T-helper 2 cell treated with Interferon-gamma antibody and Interleukin-4, amounts not matched to agents 5 μg/mL and 100 μg/mL, for 36 hours (primary cell): ENCODE data around the gene FHDC1.

Experiments used
- DNase-seq: peaks from one replicate; pipeline ENCODE4 v3.0.0; 2021; ENCODE audit warnings: low spot score
- H3K27ac Mint-ChIP-seq: one replicate; pipeline ENCODE4 v1.8.0; 2021; ENCODE audit warnings: mild to moderate bottlenecking, mixed read lengths
- H3K27me3 Mint-ChIP-seq: one replicate; pipeline ENCODE4 v1.8.0; 2021; ENCODE audit warnings: low read depth, mixed read lengths
- H3K36me3 Mint-ChIP-seq: one replicate; pipeline ENCODE4 v1.8.0; 2021; ENCODE audit warnings: low read depth, mixed read lengths
- H3K4me1 Mint-ChIP-seq: one replicate; pipeline ENCODE4 v1.8.0; 2021; ENCODE audit warnings: low read depth, mixed read lengths
- H3K4me3 Mint-ChIP-seq: one replicate; pipeline ENCODE4 v1.8.0; 2022; ENCODE audit warnings: mild to moderate bottlenecking, moderate library complexity, mixed read lengths
- H3K9me3 Mint-ChIP-seq: one replicate; pipeline ENCODE4 v1.8.0; 2021; ENCODE audit warnings: mixed read lengths

The FHDC1 gene

DNA sequence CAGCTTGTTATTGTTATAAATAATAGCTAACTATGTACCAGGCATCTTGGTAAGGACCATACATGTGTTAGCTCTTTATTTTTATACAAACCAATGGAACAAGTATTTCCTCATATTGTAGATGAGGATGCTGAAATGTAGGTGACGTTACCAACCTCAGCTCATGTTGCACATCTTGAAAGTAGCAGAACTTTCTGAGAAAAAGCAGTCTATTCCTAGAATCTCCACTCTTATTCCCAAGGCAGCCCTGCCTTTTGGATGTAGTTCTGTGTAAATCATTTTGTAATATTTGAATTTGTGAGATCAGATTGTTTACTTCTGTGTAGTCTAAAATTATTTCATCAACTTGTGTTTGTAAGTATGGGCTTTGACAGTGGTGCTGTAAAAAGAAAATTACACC, 5.3 kb downstream of the FHDC1 start:
- DNase-seq = no peak
- Mint-ChIP-seq H3K9me3 (no peaks in the 10 kb centered on the region), H3K4me3 (no peak overlapping the region), H3K27ac (no peak overlapping the region), H3K27me3 (peaks cover 59% of the 10 kb centered on the region), H3K36me3 (peaks cover 3% of the 10 kb centered on the region), H3K4me1 (peaks cover 7% of the 10 kb centered on the region)

DNA sequence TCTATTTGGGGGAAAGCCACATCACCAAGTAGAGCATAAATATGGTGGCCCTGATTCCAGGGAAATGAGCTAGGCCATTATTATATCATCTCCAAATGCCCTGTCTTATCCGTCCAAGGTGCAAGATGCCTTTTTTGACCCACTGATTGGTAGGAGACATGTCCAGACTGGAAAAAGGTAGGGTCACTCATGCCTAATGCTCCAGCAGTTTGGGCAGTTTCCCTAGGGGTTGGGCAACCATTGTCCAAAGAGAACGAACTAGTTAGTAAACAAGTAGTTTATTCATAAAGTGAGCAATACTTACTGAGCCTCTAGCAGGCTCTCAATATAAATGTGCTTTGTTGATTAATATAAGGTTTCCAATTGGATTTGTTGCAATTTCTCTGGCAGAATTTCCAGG, 6.2 kb downstream of the FHDC1 start:
- no peak for DNase-seq
- peaks cover 3% of the 10 kb centered on the region for H3K36me3 Mint-ChIP-seq
- no peaks in the 10 kb centered on the region for H3K9me3 Mint-ChIP-seq
- H3K27ac Mint-ChIP-seq = no peak overlapping the region
- H3K27me3 Mint-ChIP-seq = peaks cover 63% of the 10 kb centered on the region
- H3K4me3 Mint-ChIP-seq = no peak overlapping the region
- peaks cover 7% of the 10 kb centered on the region for H3K4me1 Mint-ChIP-seq

DNA sequence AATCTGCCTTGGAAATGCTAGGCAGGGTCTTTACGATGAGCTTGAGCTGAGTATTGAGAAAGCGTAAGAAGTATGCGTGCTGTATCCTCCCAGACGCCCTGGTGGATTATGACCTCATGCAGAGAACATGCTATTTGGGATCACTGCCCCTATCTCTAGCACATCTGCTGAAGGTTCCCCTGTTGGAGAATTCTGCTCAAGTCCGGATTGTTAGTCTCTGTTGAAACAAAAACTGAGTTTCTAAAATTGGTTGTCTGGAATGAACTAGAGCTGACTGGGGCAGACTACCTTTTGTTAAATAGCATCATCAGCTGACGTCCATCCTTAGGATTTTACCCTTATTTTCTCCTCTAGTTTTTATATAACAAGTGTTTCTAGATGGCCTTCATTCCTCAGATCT, 7.5 kb downstream of the FHDC1 start:
- Mint-ChIP-seq H3K4me3 (no peak overlapping the region), H3K4me1 (no peaks in the 10 kb centered on the region), H3K27me3 (peaks cover 59% of the 10 kb centered on the region), H3K27ac (no peak overlapping the region), H3K9me3 (no peaks in the 10 kb centered on the region), H3K36me3 (no peaks in the 10 kb centered on the region)
- no peak for DNase-seq

DNA sequence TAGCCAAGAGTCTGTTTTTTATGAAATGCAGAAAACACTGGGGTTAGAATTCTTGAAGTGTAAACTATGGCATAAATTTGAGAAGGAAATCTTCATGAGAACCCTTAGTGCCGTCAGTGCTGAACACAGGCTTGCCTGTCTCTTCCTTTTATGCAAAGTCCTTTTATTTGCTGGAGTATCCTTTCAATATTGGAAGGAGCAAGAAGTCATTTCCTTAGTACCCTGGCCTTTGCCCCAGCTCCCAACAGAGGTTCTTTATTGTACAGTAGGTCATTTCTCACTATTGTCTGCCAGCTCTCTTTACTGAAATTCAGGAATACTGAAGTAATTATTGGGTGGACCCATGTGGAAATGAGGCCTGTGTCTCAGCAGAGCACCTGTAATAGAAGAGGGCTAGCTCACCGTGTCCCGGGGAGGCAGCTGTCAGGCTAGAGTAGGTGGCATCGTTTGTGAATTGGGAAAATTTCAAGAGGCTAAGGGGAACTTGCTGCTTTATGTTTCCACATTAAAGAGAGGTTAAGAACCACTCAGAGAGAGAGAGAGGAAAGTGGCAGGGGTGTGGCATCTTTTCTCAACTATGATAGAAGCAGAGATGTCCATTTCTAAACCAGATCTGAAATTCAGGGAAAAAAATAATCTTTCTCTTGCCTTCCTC, 8.7 kb downstream of the FHDC1 start:
- H3K36me3 Mint-ChIP-seq = no peaks in the 10 kb centered on the region
- no peaks in the 10 kb centered on the region for H3K4me1 Mint-ChIP-seq
- no peak overlapping the region for H3K27ac Mint-ChIP-seq
- no peaks in the 10 kb centered on the region for H3K9me3 Mint-ChIP-seq
- peaks cover 48% of the 10 kb centered on the region for H3K27me3 Mint-ChIP-seq
- H3K4me3 Mint-ChIP-seq = no peak overlapping the region
- DNase-seq = no peak

DNA sequence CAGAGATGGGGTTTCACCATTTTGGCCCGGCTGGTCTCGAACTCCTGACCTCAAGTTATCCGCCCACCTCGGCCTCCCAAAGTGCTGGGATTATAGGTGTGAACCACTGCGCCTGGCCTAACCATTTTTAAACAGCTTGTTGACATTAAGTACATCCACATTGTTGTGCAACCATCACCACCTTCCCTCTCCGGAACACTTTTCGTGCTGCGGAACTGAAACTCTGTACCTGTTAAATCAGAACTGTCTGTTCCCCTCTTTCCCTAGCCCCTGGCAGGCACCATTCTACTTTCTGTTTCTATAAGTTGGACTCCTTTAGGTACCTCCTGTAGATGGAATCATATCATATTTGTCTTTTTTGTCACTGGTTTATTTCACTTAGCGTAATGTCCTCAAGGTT, 9.5 kb downstream of the FHDC1 start:
- Mint-ChIP-seq H3K36me3 (no peaks in the 10 kb centered on the region), H3K9me3 (no peaks in the 10 kb centered on the region), H3K4me3 (no peak overlapping the region), H3K27ac (no peak overlapping the region), H3K27me3 (peaks cover 40% of the 10 kb centered on the region), H3K4me1 (no peaks in the 10 kb centered on the region)
- no peak for DNase-seq

DNA sequence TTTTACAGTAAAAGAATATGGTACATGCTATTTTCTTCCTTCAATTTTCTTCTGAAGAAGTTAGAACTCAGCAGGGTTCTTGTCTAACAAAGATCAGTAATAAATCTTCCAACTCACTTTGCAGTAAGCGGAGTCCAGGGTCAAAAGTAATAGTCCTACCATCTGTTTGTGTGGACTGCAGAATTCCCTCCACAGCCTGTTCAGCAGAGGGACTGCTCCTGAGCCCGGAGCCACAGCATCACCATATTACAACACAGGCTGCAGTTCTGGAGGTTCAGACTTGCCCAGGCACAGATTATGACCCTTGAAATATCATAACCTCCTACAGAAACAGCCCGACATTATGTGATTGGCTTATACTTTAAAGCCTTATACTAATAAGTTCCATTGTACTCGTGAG, 10.3 kb downstream of the FHDC1 start:
- Mint-ChIP-seq H3K36me3 (no peaks in the 10 kb centered on the region), H3K4me3 (no peak overlapping the region), H3K27ac (no peak overlapping the region), H3K27me3 (peaks cover 39% of the 10 kb centered on the region), H3K9me3 (no peaks in the 10 kb centered on the region), H3K4me1 (no peaks in the 10 kb centered on the region)
- DNase-seq = no peak

DNA sequence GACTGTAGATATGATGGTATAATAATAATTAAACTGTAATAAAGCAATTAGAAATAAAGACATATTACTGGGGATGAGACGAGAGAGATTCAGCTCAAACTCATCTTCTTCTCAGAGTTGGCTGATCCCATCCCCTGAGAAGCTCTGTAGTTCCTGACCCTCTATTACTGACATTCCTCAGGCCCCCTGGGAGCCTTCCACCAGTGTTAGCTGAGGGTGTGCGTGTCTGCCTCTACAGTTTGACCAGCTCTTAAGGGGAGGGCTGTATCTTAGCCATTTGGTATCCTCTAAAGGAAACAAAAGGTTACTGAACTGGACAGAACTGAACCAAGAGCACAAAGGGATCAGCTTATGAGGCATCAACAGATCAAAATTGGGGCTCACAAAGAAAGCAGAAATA, 11.2 kb downstream of the FHDC1 start:
- DNase-seq = no peak
- Mint-ChIP-seq H3K27me3 (peaks cover 31% of the 10 kb centered on the region), H3K4me1 (no peaks in the 10 kb centered on the region), H3K9me3 (no peaks in the 10 kb centered on the region), H3K27ac (no peak overlapping the region), H3K36me3 (no peaks in the 10 kb centered on the region), H3K4me3 (no peak overlapping the region)

DNA sequence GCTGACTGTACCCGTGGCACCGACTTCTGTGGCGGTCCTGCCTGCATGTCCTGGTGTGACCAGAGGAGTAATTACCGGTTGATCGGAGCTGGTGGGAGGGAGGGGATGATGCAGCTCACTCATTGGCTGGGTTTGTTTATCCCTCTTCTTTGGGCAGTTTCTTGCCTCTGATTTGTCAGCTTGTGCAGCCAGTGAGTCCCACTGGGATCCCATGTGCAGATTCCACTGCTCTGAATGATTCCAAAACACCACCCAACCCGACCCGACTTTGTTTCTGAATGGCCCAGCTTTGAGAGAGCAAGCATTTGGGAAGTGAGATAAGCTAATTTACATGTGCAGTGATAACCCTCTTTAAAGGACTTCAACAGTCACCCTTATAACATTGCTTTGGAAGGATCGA, 13.8 kb downstream of the FHDC1 start:
- no peak overlapping the region for H3K4me3 Mint-ChIP-seq
- H3K9me3 Mint-ChIP-seq = no peaks in the 10 kb centered on the region
- no peak overlapping the region for H3K27ac Mint-ChIP-seq
- DNase-seq = no peak
- peaks cover 16% of the 10 kb centered on the region for H3K27me3 Mint-ChIP-seq
- H3K36me3 Mint-ChIP-seq = no peaks in the 10 kb centered on the region
- H3K4me1 Mint-ChIP-seq = no peaks in the 10 kb centered on the region

DNA sequence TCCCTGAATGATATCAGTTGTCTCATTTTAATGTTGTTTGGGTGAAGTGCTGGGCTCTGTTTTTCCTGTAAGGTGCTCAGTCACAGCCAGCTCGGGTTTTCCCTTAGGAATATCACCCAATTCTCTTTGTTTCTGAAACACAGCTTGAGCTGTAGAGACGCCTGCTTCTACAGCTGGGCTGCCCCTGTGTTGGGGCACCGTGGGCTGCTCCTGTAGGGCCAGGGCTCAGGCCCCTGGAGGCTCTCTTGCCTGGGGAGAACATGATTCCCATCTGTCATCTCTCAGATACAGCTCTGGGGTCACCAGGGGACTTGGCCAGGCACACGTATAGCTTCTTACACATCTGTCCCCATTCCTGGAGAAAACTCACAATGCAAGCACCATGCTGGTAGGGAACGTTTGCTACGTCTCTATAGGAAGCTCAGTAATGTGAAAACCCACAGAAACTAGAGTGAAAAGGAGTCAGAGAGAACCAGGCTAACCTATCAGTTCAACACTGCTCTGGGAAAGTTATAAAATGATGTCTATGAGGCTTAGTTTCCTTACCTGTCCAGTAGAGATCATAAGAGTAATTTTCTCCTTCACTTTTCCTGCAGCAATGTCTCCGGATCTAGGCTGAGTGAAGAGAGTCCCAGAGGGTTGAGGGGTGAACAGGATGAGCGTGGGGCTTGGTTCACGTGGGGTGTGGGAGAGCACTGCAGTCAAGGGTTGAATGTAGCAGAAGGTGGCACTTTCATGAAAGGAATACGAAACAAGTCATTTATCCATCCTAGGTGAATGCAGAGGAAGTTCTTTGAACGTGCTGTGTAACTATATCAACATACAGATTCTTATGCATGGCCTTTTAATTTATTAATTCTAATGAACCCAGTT, 14.5 kb downstream of the FHDC1 start:
- H3K4me3 Mint-ChIP-seq = no peak overlapping the region
- no peaks in the 10 kb centered on the region for H3K36me3 Mint-ChIP-seq
- peaks cover 15% of the 10 kb centered on the region for H3K27me3 Mint-ChIP-seq
- no peaks in the 10 kb centered on the region for H3K9me3 Mint-ChIP-seq
- no peaks in the 10 kb centered on the region for H3K4me1 Mint-ChIP-seq
- no peak for DNase-seq
- no peak overlapping the region for H3K27ac Mint-ChIP-seq

DNA sequence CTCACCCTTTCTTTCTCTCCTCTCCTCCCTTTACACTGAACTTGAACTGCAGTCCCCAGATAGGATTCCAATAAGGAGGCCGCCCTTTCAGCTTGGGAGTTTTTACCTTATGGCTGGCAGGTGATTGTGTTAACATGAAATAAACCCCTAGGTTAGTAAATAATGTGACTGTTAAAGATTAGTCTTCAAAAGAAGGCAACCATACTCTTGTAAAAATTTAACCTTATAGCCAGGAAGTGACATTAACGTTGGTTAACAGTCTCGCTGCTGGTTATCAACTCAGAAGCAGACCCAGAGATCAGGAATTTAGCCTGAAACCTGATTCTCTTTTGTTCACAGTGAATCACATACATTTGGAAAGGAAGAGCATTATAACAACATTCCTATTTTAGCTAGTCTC, 15.2 kb downstream of the FHDC1 start:
- H3K27ac Mint-ChIP-seq = no peak overlapping the region
- peaks cover 10% of the 10 kb centered on the region for H3K27me3 Mint-ChIP-seq
- no peaks in the 10 kb centered on the region for H3K9me3 Mint-ChIP-seq
- DNase-seq = no peak
- no peaks in the 10 kb centered on the region for H3K4me1 Mint-ChIP-seq
- no peaks in the 10 kb centered on the region for H3K36me3 Mint-ChIP-seq
- no peak overlapping the region for H3K4me3 Mint-ChIP-seq

DNA sequence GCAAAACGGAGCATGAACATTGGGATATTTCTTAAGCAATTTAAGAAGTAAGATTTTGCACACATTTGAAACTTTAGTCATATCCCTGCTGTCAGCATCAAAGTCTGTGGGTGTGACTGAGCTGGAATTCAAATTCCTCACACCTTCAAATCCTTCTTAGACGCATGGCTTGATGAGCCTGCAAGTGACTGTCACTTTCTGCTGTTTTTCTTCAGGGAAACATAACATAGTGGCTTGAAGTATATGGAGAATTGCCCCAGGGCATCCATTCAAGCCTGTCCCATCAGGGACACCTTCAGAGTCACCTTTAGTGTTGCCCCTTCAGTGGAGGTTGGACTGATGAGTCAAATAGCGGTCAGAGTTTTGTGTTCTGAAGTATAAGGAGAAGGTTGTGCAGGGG, 17.4 kb downstream of the FHDC1 start:
- Mint-ChIP-seq H3K4me1 (no peaks in the 10 kb centered on the region), H3K27ac (no peak overlapping the region), H3K27me3 (peaks cover 2% of the 10 kb centered on the region), H3K4me3 (no peak overlapping the region), H3K9me3 (no peaks in the 10 kb centered on the region), H3K36me3 (no peaks in the 10 kb centered on the region)
- no peak for DNase-seq

DNA sequence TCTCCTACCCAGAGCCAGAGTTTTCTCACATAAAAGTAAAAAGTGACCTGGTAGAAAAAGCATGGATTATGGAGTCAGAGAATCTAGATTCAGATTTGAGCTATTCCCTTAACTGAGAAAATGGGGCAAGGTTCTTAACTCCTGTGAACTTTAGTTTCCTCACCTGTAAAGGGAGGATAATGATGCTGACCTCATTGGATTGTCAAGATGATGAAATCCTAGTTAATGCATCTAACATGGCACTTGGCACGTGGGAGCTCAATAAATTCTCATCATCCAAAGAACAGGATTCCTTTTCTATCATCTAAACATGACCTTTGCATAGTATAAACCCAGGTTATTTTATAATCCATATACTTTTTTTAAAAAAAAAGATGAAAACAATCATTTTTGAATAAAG, 18.6 kb downstream of the FHDC1 start:
- Mint-ChIP-seq H3K27me3 (peaks cover 2% of the 10 kb centered on the region), H3K4me3 (no peak overlapping the region), H3K27ac (no peak overlapping the region), H3K4me1 (no peaks in the 10 kb centered on the region), H3K36me3 (no peaks in the 10 kb centered on the region), H3K9me3 (no peaks in the 10 kb centered on the region)
- DNase-seq = no peak

DNA sequence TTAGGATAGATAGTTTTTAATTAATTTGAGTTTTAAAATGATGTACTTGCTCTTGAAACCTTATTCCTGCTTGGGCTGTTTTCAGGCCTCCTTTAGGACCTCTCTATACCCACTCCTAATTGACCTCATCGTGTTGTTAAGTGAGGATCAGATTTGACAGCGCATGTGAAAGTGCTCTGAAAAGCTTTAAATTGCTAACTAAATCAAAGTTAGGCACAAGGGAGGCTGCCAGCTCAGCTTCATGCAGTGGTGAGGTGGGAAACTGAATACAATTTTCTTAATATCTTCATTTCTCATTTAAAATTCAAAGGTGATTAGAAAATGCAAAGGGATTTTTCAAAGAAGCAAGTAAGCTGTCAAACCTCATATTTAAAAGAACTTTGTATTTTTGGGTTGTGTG, 20.0 kb downstream of the FHDC1 start:
- H3K9me3 Mint-ChIP-seq = no peaks in the 10 kb centered on the region

DNA sequence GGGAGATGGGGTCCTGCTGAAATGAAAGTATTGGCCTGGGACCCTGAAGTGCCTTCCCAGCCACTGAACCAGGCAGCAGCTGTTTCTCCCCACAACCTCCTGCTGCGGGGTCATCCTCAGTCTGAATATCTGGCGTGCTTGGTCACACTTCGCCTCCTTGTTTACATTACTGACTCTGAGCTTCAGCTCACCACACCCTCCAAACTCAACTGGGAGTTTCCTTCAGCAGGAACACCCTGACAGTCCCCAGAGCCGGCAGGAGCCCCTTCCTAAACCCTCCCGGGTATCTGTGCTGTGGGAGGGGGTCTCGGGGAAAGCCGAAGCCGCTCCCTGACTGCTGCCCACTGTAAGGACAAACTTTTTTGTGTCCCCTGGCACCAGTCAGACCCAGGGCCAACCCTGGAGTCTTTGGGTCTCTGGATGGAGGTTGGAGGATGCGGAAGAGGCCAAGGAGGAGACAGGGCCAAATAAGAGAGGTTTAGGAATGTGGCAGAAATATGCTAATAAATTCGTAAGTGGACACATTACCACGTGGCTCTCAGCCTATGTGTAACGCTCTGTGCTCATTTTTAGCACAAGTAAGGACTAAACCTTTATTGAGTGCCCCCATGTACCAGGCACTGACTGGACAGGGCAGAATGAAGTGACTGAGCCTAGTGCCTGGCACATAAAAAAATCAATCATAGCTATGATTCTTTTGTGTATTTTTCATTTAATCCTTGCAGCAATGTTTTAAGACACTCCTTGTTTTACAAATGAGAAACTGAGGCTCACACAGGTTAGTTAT, 20.7 kb downstream of the FHDC1 start:
- no peak overlapping the region for H3K4me3 Mint-ChIP-seq
- H3K36me3 Mint-ChIP-seq = no peaks in the 10 kb centered on the region
- peaks cover 5% of the 10 kb centered on the region for H3K27me3 Mint-ChIP-seq
- no peaks in the 10 kb centered on the region for H3K9me3 Mint-ChIP-seq
- DNase-seq = no peak
- no peak overlapping the region for H3K27ac Mint-ChIP-seq
- H3K4me1 Mint-ChIP-seq = no peaks in the 10 kb centered on the region

More for the DNA sequence above, 20.0 kb downstream of the FHDC1 start:
- no peak overlapping the region for H3K27ac Mint-ChIP-seq
- H3K4me3 Mint-ChIP-seq = no peak overlapping the region
- peaks cover 5% of the 10 kb centered on the region for H3K27me3 Mint-ChIP-seq
- no peaks in the 10 kb centered on the region for H3K4me1 Mint-ChIP-seq
- H3K36me3 Mint-ChIP-seq = no peaks in the 10 kb centered on the region
- DNase-seq = no peak
